CD4-positive, alpha-beta memory T cell (primary cell): Measurements from ENCODE around the gene CCDC3. TPM values are rescaled to one million over a fixed set of nuclear protein-coding genes. Genes with fewer than 3 reads are reported as not detected.

Source experiments
- CTCF ChIA-PET: fragments of 350-600 bp; sonication (Branson Sonifier 250); formaldehyde crosslinking; loops from one replicate; lab custom pipeline; 2021; ENCODE audit warnings: inconsistent platforms; ENCODE audit not compliant: partially characterized antibody; lab: Charles Lee
- POLR2A ChIA-PET: fragments of 350-600 bp; sonication (Branson Sonifier 250); formaldehyde crosslinking; loops from one replicate; lab custom pipeline; 2021; ENCODE audit not compliant: partially characterized antibody; lab: Charles Lee
- DNase-seq, 5 donors: peaks; one replicate each; pipeline versions ENCODE4 v3.0.0 to v3.0.0-alpha.2; 2020 to 2022; ENCODE audit warnings: mixed read lengths in 1 of 5
- H3K27ac ChIP-seq: one replicate; pipeline ENCODE4 v1.7.0; 2013; ENCODE audit warnings: low read depth, low read length
- H3K27me3 ChIP-seq: 2 replicates; pipeline ENCODE4 v1.7.0; 2013; ENCODE audit warnings: mild to moderate bottlenecking, low read length, moderate library complexity; ENCODE audit not compliant: insufficient read depth
- H3K36me3 ChIP-seq: 2 replicates; pipeline ENCODE4 v1.7.0; 2013; ENCODE audit warnings: mild to moderate bottlenecking, low read length, moderate library complexity; ENCODE audit not compliant: insufficient read depth
- H3K4me1 ChIP-seq: 2 replicates; pipeline ENCODE4 v1.7.0; 2013; ENCODE audit warnings: mild to moderate bottlenecking, low read length, moderate library complexity; ENCODE audit not compliant: insufficient read depth
- H3K4me3 ChIP-seq, 2 donors: one replicate each; pipeline ENCODE4 v1.7.0; 2013; ENCODE audit warnings: low read length in 2 of 2, mild to moderate bottlenecking in 1 of 2
- H3K9me3 ChIP-seq, 2 donors: one replicate each; pipeline ENCODE4 v1.7.0; 2013; ENCODE audit warnings: low read length in 2 of 2, control low read depth in 1 of 2; ENCODE audit not compliant: control insufficient read depth in 1 of 2
- H3K27ac Mint-ChIP-seq, 7 donors: one replicate each; pipeline ENCODE4 v1.8.0; 2020 to 2021; ENCODE audit warnings: mixed read lengths in 7 of 7, mild to moderate bottlenecking in 6 of 7, inconsistent platforms in 3 of 7, moderate library complexity in 3 of 7
- H3K27me3 Mint-ChIP-seq, 2 donors: one replicate each; pipeline ENCODE4 v1.8.0; 2020 to 2021; ENCODE audit warnings: mixed read lengths in 2 of 2
- H3K36me3 Mint-ChIP-seq, 2 donors: one replicate each; pipeline ENCODE4 v1.8.0; 2020 to 2021; ENCODE audit warnings: mixed read lengths in 2 of 2, inconsistent platforms in 1 of 2, mild to moderate bottlenecking in 1 of 2
- H3K4me1 Mint-ChIP-seq, 4 donors: one replicate each; pipeline ENCODE4 v1.8.0; 2020 to 2021; ENCODE audit warnings: mixed read lengths in 4 of 4, mild to moderate bottlenecking in 1 of 4
- H3K4me3 Mint-ChIP-seq, 8 donors: one replicate each; pipeline ENCODE4 v1.8.0; 2020 to 2021; ENCODE audit warnings: mixed read lengths in 8 of 8, mild to moderate bottlenecking in 7 of 8, moderate library complexity in 6 of 8, inconsistent platforms in 3 of 8
- H3K9me3 Mint-ChIP-seq, 8 donors: one replicate each; pipeline ENCODE4 v1.8.0; 2020 to 2021; ENCODE audit warnings: mixed read lengths in 8 of 8, mild to moderate bottlenecking in 5 of 8, inconsistent platforms in 3 of 8, moderate library complexity in 1 of 8
- intact Hi-C: fragments of 100-400 bp; cut with micrococcal nuclease; formaldehyde crosslinking; loops from one replicate; pipeline ENCODE4 v1.15.1; 2023
- polyA plus RNA-seq, 2 donors: library from polyadenylated mRNA; unstranded; fragments of 300-500 nt; fragmentation: Illumina TruSeq; gene quantifications; one replicate each; pipeline ENCODE4 v1.2.3, GENCODE V29; 2021
- total RNA-seq, 2 experiments: library from RNA; stranded (reverse); gene quantifications; one replicate each; pipeline ENCODE4 v1.2.3, GENCODE V29; 2021

Gene CCDC3
- total and polyA plus RNA-seq, 4 experiments from 2014 or later, result not detected

- Mint-ChIP-seq H3K4me3 (no peak overlapping the region), H3K27ac (no peak overlapping the region), H3K9me3 (peaks cover 2 to 19% (median 12%) of the 10 kb centered on the region in 8 donors), H3K36me3 (no peaks in the 10 kb centered on the region), H3K4me1 (no peaks in the 10 kb centered on the region), H3K27me3 (peaks cover 10 to 26% of the 10 kb centered on the region in 2 donors)
- peaks cover 0 to 7% of the 10 kb centered on the region in 2 donors for H3K9me3 ChIP-seq
- POLR2A ChIA-PET, result no interaction called here
- peaks cover 4% of the 10 kb centered on the region for H3K27me3 ChIP-seq
- no peak overlapping the region for H3K27ac ChIP-seq
- CTCF ChIA-PET, result no interaction called here
- intact Hi-C loops, result no loop called here
- DNase-seq, result no peak
- no peaks in the 10 kb centered on the region for H3K4me1 ChIP-seq
- no peak overlapping the region for H3K4me3 ChIP-seq
- no peaks in the 10 kb centered on the region for H3K36me3 ChIP-seq
Observed at GRCh38 chr10:12962556-12962955, 39.0 kb downstream of the CCDC3 start.

- POLR2A ChIA-PET, result no interaction called here
- H3K27ac Mint-ChIP-seq, result no peak overlapping the region
- Histone ChIP-seq H3K27me3 (peaks cover 4% of the 10 kb centered on the region), H3K9me3 (peaks cover 0 to 3% of the 10 kb centered on the region in 2 donors), H3K27ac (no peak overlapping the region), H3K4me3 (no peak overlapping the region), H3K4me1 (no peaks in the 10 kb centered on the region), H3K36me3 (no peaks in the 10 kb centered on the region)
- no peak overlapping the region for H3K4me3 Mint-ChIP-seq
- no peak for DNase-seq
- intact Hi-C loops, result no loop called here
- H3K36me3 Mint-ChIP-seq, result no peaks in the 10 kb centered on the region
- CTCF ChIA-PET, result no interaction called here
- peaks cover 8 to 22% of the 10 kb centered on the region in 2 donors for H3K27me3 Mint-ChIP-seq
- H3K4me1 Mint-ChIP-seq, result no peaks in the 10 kb centered on the region
- H3K9me3 Mint-ChIP-seq, result peaks cover 0 to 16% (median 8%) of the 10 kb centered on the region in 8 donors
Observed at GRCh38 chr10:12961416-12962205, 39.9 kb downstream of the CCDC3 start.

GRCh38 chr10:12960941-12961340, 40.6 kb downstream of the CCDC3 start:
- Mint-ChIP-seq H3K9me3 (peaks cover 0 to 11% (median 6%) of the 10 kb centered on the region in 8 donors), H3K4me3 (no peak overlapping the region), H3K27ac (no peak overlapping the region), H3K4me1 (no peaks in the 10 kb centered on the region), H3K36me3 (no peaks in the 10 kb centered on the region), H3K27me3 (peaks cover 8 to 22% of the 10 kb centered on the region in 2 donors)
- H3K36me3 ChIP-seq, result no peaks in the 10 kb centered on the region
- H3K4me3 ChIP-seq, result no peak overlapping the region
- intact Hi-C loops, result no loop called here
- H3K9me3 ChIP-seq, result no peaks in the 10 kb centered on the region
- H3K4me1 ChIP-seq, result no peaks in the 10 kb centered on the region
- no peak overlapping the region for H3K27ac ChIP-seq
- POLR2A ChIA-PET, result no interaction called here
- no peak for DNase-seq
- CTCF ChIA-PET, result no interaction called here
- H3K27me3 ChIP-seq, result peaks cover 4% of the 10 kb centered on the region

- H3K9me3 ChIP-seq, result no peaks in the 10 kb centered on the region
- peaks cover 8 to 19% of the 10 kb centered on the region in 2 donors for H3K27me3 Mint-ChIP-seq
- no peaks in the 10 kb centered on the region for H3K36me3 ChIP-seq
- H3K27ac ChIP-seq, result no peak overlapping the region
- H3K4me1 ChIP-seq, result no peaks in the 10 kb centered on the region
- no peak for DNase-seq
- peaks cover 4% of the 10 kb centered on the region for H3K27me3 ChIP-seq
- intact Hi-C loops, result no loop called here
- no peak overlapping the region for H3K27ac Mint-ChIP-seq
- H3K9me3 Mint-ChIP-seq, result peaks cover 0 to 11% (median 6%) of the 10 kb centered on the region in 8 donors
- no peaks in the 10 kb centered on the region for H3K36me3 Mint-ChIP-seq
- no peak overlapping the region for H3K4me3 ChIP-seq
- POLR2A ChIA-PET, result no interaction called here
- H3K4me1 Mint-ChIP-seq, result no peaks in the 10 kb centered on the region
- CTCF ChIA-PET, result no interaction called here
- no peak overlapping the region for H3K4me3 Mint-ChIP-seq
Observed at GRCh38 chr10:12960334-12960898, 41.1 kb downstream of the CCDC3 start.

- peaks cover 0 to 17% (median 8%) of the 10 kb centered on the region in 8 donors for H3K9me3 Mint-ChIP-seq
- peaks cover 4 to 14% of the 10 kb centered on the region in 2 donors for H3K27me3 Mint-ChIP-seq
- POLR2A ChIA-PET, result no interaction called here
- no peaks in the 10 kb centered on the region for H3K36me3 Mint-ChIP-seq
- Histone ChIP-seq H3K27me3 (no peaks in the 10 kb centered on the region), H3K4me1 (no peaks in the 10 kb centered on the region), H3K27ac (no peak overlapping the region), H3K4me3 (no peak overlapping the region), H3K9me3 (no peaks in the 10 kb centered on the region), H3K36me3 (no peaks in the 10 kb centered on the region)
- CTCF ChIA-PET, result no interaction called here
- H3K27ac Mint-ChIP-seq, result no peak overlapping the region
- H3K4me1 Mint-ChIP-seq, result no peaks in the 10 kb centered on the region
- no peak for DNase-seq
- H3K4me3 Mint-ChIP-seq, result no peak overlapping the region
- intact Hi-C loops, result no loop called here
Observed at GRCh38 chr10:12958546-12959110, 42.9 kb downstream of the CCDC3 start.

GRCh38 chr10:12957081-12957480, 44.4 kb downstream of the CCDC3 start:
- Mint-ChIP-seq H3K27me3 (peaks cover 4 to 11% of the 10 kb centered on the region in 2 donors), H3K4me3 (no peak overlapping the region), H3K36me3 (peaks cover 0 to 4% of the 10 kb centered on the region in 2 donors), H3K27ac (no peak overlapping the region), H3K4me1 (no peaks in the 10 kb centered on the region), H3K9me3 (peaks cover 0 to 27% (median 17%) of the 10 kb centered on the region in 8 donors)
- POLR2A ChIA-PET, result no interaction called here
- Histone ChIP-seq H3K4me3 (no peak overlapping the region), H3K9me3 (no peaks in the 10 kb centered on the region), H3K27me3 (no peaks in the 10 kb centered on the region), H3K27ac (no peak overlapping the region), H3K4me1 (no peaks in the 10 kb centered on the region), H3K36me3 (no peaks in the 10 kb centered on the region)
- intact Hi-C loops, result no loop called here
- CTCF ChIA-PET, result no interaction called here
- DNase-seq, result no peak

GRCh38 chr10:12954866-12955265, 46.6 kb downstream of the CCDC3 start:
- Histone ChIP-seq H3K4me3 (no peak overlapping the region), H3K36me3 (no peaks in the 10 kb centered on the region), H3K27ac (no peak overlapping the region), H3K4me1 (no peaks in the 10 kb centered on the region), H3K27me3 (no peaks in the 10 kb centered on the region), H3K9me3 (no peaks in the 10 kb centered on the region)
- Mint-ChIP-seq H3K9me3 (peaks cover 0 to 27% (median 19%) of the 10 kb centered on the region in 8 donors), H3K27me3 (peaks cover 2 to 7% of the 10 kb centered on the region in 2 donors), H3K4me3 (no peak overlapping the region), H3K36me3 (peaks cover 0 to 4% of the 10 kb centered on the region in 2 donors), H3K27ac (no peak overlapping the region), H3K4me1 (no peaks in the 10 kb centered on the region)
- ChIA-PET CTCF (no interaction called here), POLR2A (no interaction called here)
- intact Hi-C loops, result no loop called here
- DNase-seq, result no peak
